ENCODE results near the gene ITGA11. TPM values are rescaled to one million over a fixed set of nuclear protein-coding genes. Genes with fewer than 3 reads are reported as not detected.

The ITGA11 gene
- total RNA-seq, 1 donor from 2014 or later = 2.3 TPM

DNA sequence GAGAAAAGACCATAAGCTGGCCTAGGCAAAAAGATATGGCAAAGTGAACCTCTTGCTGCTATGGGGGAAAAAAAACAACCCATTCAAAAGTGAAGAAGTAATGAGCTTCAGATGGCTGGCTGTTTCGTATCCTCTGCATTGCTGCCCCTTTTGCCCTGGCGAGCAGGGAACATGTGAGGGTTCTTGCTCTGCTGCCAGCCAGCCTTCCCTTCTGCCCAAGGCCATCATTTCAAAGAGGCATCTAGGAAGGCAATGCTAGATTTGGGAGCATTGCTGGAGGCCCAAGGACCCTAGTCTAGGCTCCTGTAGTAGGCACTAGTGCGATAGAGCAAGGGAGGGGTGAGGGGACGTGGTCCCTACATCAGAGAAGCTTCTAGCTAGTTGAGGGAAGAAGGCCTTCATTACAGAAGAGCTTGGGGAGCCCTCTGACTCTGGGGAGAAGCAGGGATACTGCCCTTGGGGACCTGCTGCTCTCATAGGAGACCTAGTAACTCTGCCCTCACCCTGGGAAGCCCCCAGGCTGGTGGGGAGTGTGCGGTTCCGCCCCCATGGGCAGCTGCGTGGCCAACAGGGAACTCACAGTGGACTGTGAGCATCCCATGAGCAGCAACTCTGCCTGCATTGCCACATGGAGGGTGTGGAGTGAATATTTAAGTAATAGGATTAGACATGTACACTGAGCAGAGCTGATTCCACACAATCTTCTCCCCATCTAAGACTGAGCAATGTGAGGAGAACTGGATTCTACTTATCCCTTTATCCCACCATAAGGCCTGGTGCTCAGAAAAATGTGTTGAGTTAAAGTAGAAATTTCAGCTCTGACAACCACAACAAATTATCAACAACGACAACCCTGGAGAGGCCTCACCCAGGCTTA lies 21.3 kb downstream of the ITGA11 start:
- Mint-ChIP-seq H3K9me3 (no peaks in the 10 kb centered on the region), H3K36me3 (ENCODE audit: low read depth) (no peaks in the 10 kb centered on the region), H3K27ac (no peak overlapping the region), H3K4me1 (ENCODE audit: low read depth) (no peaks in the 10 kb centered on the region), H3K27me3 (ENCODE audit: low read depth) (no peaks in the 10 kb centered on the region), H3K4me3 (ENCODE audit: low read depth) (no peak overlapping the region)
- DNase-seq (ENCODE audit: low spot score) = no peak
- intact Hi-C loops (cut with micrococcal nuclease) = no loop called here

GRCh38 chr15:68409736-68410370 lies 22.1 kb downstream of the ITGA11 start:
- H3K27me3 Mint-ChIP-seq (ENCODE audit: low read depth) = no peaks in the 10 kb centered on the region
- H3K27ac Mint-ChIP-seq = no peak overlapping the region
- DNase-seq (ENCODE audit: low spot score) = no peak
- no peaks in the 10 kb centered on the region for H3K9me3 Mint-ChIP-seq
- no peaks in the 10 kb centered on the region for H3K4me1 Mint-ChIP-seq (ENCODE audit: low read depth)
- H3K4me3 Mint-ChIP-seq (ENCODE audit: low read depth) = no peak overlapping the region
- intact Hi-C loops (cut with micrococcal nuclease) = no loop called here
- H3K36me3 Mint-ChIP-seq (ENCODE audit: low read depth) = no peaks in the 10 kb centered on the region

DNA sequence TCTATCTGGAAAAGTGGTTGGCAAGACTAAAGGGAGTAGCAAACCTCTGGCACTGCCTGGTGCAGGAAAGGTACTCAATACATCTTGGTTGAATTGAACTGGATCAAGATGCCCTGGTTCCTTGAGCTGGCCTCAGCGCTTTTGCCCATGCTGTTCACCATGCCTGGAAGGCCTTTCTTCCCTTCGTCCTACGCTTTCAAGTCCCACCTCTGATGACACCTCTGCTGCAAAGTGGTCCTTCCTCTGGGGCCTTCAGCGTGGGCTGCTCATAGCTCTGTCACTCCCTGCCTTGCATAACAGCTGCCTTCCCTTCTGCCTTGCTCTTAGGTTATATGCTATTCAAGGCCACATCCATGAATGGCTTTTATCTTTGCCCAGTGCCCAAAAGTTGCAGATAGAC lies 23.0 kb downstream of the ITGA11 start:
- no peak for DNase-seq (ENCODE audit: low spot score)
- Mint-ChIP-seq H3K27me3 (ENCODE audit: low read depth) (no peaks in the 10 kb centered on the region), H3K4me3 (ENCODE audit: low read depth) (no peak overlapping the region), H3K27ac (no peak overlapping the region), H3K36me3 (ENCODE audit: low read depth) (no peaks in the 10 kb centered on the region), H3K4me1 (ENCODE audit: low read depth) (no peaks in the 10 kb centered on the region), H3K9me3 (no peaks in the 10 kb centered on the region)
- intact Hi-C loops (cut with micrococcal nuclease) = no loop called here

DNA sequence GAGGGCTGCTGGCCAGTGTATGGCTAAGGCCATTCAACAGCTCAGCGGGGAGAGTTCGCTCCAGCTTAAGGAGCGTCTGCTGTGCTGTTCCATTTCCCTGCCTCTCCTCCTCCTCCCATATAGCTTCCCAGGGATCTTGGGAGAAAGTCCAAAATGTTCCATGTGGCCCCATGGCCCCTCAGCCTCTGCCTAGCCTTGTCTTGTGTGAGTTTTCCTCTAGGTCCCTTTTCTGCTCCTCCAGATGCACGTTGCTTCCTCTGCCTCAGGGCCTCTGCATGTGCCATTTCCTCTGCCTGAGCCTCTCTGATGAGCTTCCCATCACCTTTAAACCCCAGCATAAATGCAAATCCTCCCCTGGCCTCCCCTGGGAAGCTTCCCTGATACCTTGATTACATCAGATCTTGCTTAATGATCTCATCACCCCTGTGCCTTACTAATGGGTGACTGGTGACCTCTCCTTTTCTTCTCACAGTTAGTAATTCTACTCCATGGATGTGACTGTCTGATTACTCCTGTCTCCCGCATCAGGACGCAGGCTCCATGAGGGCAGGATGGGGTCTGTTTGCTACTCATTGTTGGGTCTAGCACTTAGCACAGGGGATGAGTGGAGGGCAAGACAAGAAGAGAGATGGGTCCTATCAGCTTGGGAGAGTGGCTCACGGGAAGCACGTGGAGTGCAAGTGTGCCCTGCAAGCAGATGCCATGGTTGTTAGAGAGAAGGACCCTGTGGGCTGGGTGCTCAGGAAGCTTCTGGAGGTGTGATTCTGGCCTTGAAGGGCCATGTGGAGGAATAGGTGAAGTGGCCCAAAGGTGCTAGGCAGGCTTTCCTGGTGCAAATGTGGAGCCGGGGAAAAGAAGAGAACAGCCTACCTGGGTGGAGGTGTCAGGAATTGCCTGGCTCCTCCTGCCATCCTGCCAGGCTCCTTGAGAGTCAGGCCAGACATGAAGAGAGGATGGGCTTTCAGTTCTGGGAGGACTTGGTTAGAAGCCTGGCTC lies 23.8 kb downstream of the ITGA11 start:
- Mint-ChIP-seq H3K27ac (no peak overlapping the region), H3K9me3 (no peaks in the 10 kb centered on the region), H3K4me1 (ENCODE audit: low read depth) (no peaks in the 10 kb centered on the region), H3K36me3 (ENCODE audit: low read depth) (no peaks in the 10 kb centered on the region), H3K27me3 (ENCODE audit: low read depth) (no peaks in the 10 kb centered on the region), H3K4me3 (ENCODE audit: low read depth) (no peak overlapping the region)
- no peak for DNase-seq (ENCODE audit: low spot score)
- intact Hi-C loops (cut with micrococcal nuclease) = no loop called here

- DNase-seq (ENCODE audit: low spot score) = no peak
- Mint-ChIP-seq H3K27ac (no peak overlapping the region), H3K36me3 (ENCODE audit: low read depth) (no peaks in the 10 kb centered on the region), H3K9me3 (no peaks in the 10 kb centered on the region), H3K27me3 (ENCODE audit: low read depth) (no peaks in the 10 kb centered on the region), H3K4me1 (ENCODE audit: low read depth) (no peaks in the 10 kb centered on the region), H3K4me3 (ENCODE audit: low read depth) (no peak overlapping the region)
- intact Hi-C loops (cut with micrococcal nuclease) = no loop called here
Measured at GRCh38 chr15:68407141-68407885, 24.6 kb downstream of the ITGA11 start.

GRCh38 chr15:68405378-68406250 lies 26.3 kb downstream of the ITGA11 start:
- Mint-ChIP-seq H3K36me3 (ENCODE audit: low read depth) (no peaks in the 10 kb centered on the region), H3K27me3 (ENCODE audit: low read depth) (no peaks in the 10 kb centered on the region), H3K27ac (no peak overlapping the region), H3K4me3 (ENCODE audit: low read depth) (no peak overlapping the region), H3K4me1 (ENCODE audit: low read depth) (no peaks in the 10 kb centered on the region), H3K9me3 (no peaks in the 10 kb centered on the region)
- intact Hi-C loops (cut with micrococcal nuclease) = no loop called here
- no peak for DNase-seq (ENCODE audit: low spot score)

GRCh38 chr15:68404056-68404798 lies 27.7 kb downstream of the ITGA11 start:
- Mint-ChIP-seq H3K9me3 (no peaks in the 10 kb centered on the region), H3K27me3 (ENCODE audit: low read depth) (no peaks in the 10 kb centered on the region), H3K4me1 (ENCODE audit: low read depth) (peaks cover 4% of the 10 kb centered on the region), H3K27ac (no peak overlapping the region), H3K36me3 (ENCODE audit: low read depth) (no peaks in the 10 kb centered on the region), H3K4me3 (ENCODE audit: low read depth) (no peak overlapping the region)
- intact Hi-C loops (cut with micrococcal nuclease) = no loop called here
- no peak for DNase-seq (ENCODE audit: low spot score)

DNA sequence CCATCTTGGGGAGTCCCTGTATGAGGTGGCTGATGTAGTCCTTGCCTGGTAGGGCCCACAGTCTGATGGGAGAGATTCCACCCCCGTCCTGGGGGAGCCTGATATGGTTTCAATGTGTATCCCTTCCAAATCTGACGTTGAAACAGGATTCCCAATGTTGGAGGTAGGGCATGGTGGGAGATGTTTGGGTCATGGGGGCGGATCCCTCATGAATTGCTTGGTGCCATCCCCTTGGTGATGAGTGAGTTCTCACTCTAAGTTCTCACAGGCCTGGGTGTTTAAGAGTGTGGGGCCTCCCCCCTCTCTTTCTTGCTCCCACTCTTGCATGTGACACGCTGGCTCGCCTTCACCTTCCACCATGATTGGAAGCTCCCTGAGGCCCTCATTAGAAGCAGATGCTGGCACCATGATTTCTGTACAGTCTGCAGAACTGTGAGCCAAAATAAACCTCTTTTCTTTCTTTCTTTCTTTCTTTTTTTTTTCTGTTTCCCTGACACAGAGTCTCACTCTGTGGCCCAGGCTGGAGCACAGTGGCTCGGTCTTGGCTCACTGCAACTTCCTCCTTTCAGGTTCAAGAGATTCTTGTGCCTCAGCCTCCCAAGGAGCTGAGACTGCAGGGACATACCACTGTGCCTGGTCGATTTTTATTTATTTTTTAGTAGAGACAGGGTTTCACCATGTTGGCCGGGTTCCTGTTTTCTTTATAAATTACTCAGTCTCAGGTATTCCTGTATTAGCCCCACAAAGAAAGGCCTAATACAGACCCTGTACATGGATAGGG lies 28.6 kb downstream of the ITGA11 start:
- Mint-ChIP-seq H3K9me3 (no peaks in the 10 kb centered on the region), H3K36me3 (ENCODE audit: low read depth) (no peaks in the 10 kb centered on the region), H3K27ac (no peak overlapping the region), H3K27me3 (ENCODE audit: low read depth) (no peaks in the 10 kb centered on the region), H3K4me3 (ENCODE audit: low read depth) (no peak overlapping the region), H3K4me1 (ENCODE audit: low read depth) (peaks cover 4% of the 10 kb centered on the region)
- no peak for DNase-seq (ENCODE audit: low spot score)
- intact Hi-C loops (cut with micrococcal nuclease) = no loop called here

DNA sequence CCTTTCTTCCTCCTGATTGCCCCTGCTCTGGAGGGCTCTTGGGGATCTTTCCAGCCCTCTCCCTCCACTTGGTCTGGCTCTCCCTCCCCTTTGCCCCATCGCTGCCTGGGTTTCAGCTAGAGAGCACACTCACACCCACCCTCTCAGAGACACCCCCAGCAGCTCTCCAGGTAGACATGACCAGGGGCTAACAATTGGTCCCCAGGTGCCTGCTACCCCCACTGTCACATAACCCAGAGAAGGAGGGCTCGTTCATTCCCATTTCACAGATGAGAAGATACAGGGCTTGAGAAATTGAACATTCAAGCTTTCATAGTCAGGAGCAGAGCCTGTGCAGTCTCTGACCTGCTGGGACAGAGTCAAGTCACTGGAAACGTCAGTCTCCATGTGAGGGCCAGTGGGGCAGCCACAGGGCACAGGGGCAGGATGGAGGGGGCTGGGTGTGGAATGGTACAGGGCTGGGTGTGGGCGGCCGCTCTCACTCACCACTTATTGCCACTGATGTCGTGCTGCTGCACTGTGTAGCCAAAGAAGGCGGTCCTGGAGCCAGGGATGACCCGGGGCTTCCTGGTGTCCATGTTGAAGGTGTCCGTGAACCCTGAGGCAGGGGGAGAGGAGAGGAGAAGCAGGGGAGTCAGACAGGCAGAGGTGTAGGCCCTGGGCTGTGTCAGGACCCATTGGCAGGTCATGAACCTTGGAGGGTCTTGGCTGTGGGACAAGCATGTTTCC lies 29.4 kb downstream of the ITGA11 start:
- intact Hi-C loops (cut with micrococcal nuclease) = no loop called here
- no peak for DNase-seq (ENCODE audit: low spot score)
- no peaks in the 10 kb centered on the region for H3K27me3 Mint-ChIP-seq (ENCODE audit: low read depth)
- H3K4me1 Mint-ChIP-seq (ENCODE audit: low read depth) = peaks cover 4% of the 10 kb centered on the region
- H3K4me3 Mint-ChIP-seq (ENCODE audit: low read depth) = no peak overlapping the region
- H3K9me3 Mint-ChIP-seq = no peaks in the 10 kb centered on the region
- no peaks in the 10 kb centered on the region for H3K36me3 Mint-ChIP-seq (ENCODE audit: low read depth)
- no peak overlapping the region for H3K27ac Mint-ChIP-seq
